HG02884 (cell line): Measurements from ENCODE around the gene UBTF.

ENCODE experiments used
- ATAC-seq: cut with Tn5 transposase; IDR thresholded peaks from one replicate; pipeline ENCODE4 v1.9.1; 2021; ENCODE audit warnings: mild to moderate bottlenecking, moderate library complexity; ENCODE audit not compliant: unreplicated experiment

UBTF gene

DNA sequence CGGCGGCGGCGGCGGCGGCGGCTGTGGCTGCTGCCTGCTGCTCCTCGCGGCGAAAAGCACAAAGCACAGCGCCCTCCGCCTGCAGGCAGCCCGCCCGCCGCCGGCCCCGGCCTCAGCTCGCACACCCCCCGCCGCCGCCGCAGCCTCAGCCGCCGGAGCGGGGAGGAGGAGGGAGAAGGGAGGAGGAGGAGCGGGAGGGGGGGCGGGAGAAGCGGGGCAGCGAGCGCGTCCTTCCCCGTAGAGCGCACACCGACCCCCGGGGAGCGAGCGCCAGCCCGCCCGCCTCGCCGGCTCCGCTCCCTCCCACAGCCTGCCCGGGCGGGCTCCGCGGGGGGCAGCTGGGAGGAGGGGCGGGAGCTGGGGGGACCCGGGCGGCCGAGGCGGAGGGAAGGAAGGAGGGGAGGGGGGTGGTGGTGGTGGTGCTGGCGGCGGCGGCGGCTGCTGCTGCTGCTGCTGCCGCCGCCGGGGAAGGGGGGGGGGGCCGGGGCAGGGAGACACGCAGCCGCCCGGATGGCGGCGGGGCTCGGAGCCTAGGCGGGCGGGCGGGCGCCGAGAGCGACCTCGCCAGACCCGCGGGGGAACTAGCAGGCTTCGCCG is at the start of gene UBTF:
Gene UBTF, minus strand, starts transcription at position 60 of the 597 bp plus-strand sequence. CDS start 1,446 bp downstream, outside the sequence.
- no peak for ATAC-seq

GRCh38 chr17:44268709-44269534 is 49.4 kb upstream of the UBTF start:
- no peak for ATAC-seq

- ATAC-seq: no peak
Observed at GRCh38 chr17:44267818-44268490, 48.5 kb upstream of the UBTF start, which contains the start of gene SLC4A1. Gene SLC4A1, minus strand, starts transcription at chr17:44268135. Its CDS starts 5,269 bp downstream, at chr17:44262866.

DNA sequence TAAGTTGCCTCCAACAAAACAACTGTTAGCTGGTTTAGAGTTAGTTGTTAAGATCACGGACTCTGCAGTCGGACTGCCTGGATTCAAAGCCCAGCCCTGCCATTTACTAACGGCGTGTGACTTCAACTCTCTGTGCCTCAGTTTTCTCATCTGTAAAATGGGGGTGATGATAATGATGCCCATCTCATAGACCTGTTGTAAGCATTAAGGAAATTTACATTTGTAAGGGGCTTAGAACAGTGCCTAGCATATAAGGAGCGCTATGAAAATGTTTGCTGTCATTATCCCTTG is 47.6 kb upstream of the UBTF start:
- ATAC-seq: no peak

DNA sequence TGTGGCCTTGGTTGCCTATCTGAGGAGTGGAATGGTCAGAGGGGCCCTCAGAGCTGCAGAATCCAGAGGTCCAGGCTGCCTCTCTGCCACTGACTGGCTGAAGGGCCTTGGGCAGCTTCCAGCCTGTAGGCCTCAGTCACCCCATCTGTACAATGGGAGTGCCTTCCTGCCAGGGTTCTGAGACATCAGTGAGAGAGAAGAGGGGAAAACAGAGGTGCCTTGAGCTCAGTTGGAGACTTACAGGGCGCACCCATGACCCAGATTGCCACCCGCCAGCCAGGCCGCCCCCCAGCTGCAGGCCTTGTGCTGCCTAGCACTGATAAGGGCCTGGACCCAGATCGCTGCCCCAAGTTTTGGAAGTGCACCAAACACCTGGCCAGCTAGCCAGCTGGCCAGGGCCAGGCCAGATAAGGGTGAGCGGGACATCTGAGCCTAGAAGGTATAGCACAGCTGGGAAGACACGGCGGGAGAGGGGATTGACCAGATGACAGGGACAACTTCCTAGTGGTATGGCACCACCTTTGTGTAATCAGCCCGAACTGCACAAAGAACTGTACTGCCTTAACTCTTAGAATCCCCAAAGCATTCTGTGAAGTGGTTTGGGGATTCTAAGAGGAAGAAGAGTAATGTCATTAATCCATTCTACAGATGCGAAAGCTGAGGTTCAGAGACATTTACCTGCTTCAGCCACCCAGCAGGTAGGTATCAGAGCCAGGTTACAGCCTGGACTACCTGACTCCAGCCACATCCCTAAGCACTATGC is 47.1 kb upstream of the UBTF start:
- ATAC-seq: no peak

DNA sequence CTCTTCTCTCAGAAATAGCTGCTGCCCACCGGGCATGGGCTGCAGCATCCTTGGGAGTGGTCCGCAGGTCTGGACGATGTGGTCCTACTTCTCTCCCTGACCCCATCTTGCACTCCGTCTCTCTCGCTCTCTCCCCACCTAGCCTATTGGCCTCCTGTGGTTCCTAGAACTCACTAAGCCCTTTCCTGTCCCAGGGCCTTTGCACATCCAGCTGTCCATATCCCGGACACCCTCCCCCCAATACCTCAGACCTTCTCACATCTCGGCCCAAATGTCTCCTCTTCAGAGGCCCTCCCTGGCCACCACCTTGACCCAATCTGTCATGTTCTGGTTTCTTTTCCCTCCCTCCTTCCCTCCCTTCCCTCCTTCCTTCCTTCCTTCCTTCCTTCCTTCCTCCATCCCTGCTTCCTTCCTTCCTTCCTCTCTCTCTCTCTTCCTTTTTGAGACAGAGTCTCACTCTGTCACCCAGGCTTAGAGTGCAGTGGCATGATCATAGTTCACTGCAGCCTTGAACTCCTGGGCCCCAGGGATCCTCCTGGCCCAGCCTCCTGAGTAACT is 43.9 kb upstream of the UBTF start:
- ATAC-seq: no peak

DNA sequence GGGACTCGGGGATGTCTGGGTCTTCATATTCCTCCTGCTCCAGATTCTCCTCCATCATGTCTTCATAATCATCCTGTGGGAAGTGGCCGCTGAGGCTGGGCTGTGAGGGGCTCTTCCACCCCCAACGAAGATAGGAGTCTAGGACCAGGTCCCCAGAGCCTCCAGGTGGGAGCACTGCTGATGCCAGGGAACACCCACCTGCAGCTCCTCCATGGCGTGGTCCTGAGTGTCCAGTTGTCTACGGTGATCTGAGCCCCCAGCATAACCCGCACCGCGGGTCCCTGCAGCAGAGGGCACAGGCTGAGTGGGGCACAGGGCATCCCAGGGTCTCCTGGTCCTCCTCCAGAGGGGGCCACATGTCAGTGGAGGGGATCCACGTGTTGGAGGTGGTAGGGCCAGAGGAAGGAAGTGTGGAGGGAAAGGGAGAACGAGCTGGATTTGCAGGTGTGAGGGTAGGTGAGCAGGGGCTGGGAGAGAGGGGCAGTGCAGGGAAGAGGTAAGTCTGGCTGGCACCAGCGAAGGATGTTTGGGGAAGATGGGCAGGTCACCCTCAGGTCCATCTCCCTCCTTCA is 43.3 kb upstream of the UBTF start:
- ATAC-seq: no peak

- ATAC-seq: no peak
Observed at GRCh38 chr17:44260296-44260695, 40.8 kb upstream of the UBTF start.

- no peak for ATAC-seq
Observed at GRCh38 chr17:44258811-44259351, 39.4 kb upstream of the UBTF start.

DNA sequence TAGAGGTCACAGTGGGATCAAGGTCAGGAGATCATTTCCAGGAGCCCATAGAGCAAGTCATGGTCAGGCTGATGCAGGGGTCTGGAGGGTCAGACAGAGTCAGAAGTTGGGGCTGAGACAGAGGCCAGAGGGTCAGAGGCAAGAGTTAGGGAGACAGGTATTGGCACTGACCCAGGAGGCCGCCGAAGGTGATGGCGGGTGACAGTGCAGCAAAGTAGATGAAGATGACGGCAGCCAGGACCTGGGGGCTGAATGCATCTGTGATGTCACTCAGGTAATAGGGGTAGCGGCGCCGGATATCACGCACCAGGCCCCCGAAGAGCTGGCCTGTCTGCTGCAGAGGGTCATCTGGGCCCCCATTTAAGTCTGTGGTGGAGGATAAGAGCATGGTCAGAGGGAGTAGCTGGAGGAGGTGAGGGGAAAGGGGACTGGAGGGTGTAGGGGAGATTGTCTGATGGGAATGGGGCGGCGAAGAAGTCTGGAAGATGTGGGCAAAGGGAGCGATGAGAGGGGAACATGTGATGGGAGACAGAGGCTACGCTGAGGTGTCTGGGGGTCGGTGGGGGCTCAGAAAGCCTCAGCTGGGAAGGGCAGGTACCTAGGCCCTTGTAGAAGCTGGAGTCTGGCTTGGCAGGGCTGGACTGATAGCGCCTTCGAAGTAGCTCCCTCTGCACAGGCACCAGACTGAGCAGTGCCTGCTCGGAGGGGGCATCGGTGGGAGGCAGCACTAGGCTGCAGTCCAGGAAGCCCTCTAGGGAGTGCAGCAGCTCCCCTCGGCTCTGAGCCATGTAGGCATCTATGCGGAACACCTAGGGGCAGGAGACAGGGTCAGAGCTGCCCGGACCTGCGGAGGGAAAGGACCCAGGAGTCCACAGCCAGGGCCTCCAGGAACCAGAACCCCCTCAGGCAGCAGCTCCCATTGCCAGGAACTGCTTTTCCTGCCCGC is 38.6 kb upstream of the UBTF start:
- no peak for ATAC-seq

GRCh38 chr17:44256671-44257070 is 37.2 kb upstream of the UBTF start:
- no peak for ATAC-seq

DNA sequence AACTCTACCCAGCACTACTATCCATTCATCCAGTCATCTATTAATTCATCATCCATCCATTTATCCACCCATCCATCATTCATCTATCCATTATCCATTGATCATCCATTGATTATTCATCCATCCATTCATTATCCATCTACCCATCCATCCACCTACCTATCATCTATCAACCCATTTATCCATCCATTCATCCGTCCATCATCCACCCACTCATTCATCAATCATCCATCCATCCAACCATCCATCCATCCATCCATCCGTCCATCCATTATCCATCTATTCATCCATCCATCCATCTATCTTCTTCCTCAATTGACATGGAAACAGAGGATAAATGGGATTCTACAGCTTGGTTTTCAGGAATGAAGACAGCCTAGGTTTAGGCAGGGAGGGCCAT is 36.4 kb upstream of the UBTF start:
- no peak for ATAC-seq

- no peak for ATAC-seq
Observed at GRCh38 chr17:44254361-44255095, 35.1 kb upstream of the UBTF start.

- ATAC-seq: no peak
Observed at GRCh38 chr17:44253006-44253405, 33.5 kb upstream of the UBTF start.

- no peak for ATAC-seq
Observed at GRCh38 chr17:44251062-44251461, 31.6 kb upstream of the UBTF start.

GRCh38 chr17:44249501-44250246 is 30.2 kb upstream of the UBTF start:
- no peak for ATAC-seq

DNA sequence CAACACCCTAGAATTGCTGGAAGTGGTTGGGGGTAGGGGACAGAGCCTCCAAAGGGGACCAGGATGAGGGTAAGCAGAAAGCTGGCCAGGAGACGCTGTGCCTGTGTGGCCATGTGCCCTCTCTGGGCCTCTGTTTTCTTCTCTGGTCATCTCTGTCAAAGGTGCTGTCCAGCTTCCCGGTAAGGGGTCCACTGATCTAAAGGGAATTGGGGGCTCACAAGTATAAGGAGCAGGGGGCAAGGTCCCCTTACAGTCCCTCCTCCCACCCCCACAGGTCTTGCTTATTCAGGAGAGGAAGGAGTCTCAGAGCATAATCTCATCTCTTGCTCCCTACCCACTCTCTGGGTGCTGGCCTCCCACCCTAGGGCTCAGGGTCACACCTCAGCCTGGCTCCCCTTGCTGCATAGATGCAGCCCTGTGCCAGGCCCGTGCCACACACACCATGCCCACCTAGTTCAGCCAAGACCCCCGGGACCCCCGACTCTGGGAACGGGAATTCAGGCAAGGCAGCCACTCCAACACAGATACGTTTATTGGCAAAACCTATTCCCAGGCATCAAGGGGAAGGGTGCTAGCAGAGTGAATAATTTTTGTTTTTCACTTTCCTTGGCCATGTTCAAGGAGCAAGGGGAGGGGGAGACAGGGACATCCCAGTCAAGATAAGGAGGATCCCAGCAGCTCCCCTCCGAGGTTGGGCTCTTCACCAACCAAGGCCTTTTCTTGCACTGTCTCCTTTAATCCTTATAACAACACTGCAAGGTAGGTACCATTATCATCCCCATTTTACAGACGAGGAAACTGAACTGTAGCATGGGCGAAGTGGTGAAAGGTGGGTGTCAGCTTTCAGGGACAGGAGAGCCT is 28.6 kb upstream of the UBTF start:
- no peak for ATAC-seq
